ENCODE data around the gene EEFSEC. TPM values are rescaled to one million over a fixed set of nuclear protein-coding genes. Genes with fewer than 3 reads are reported as not detected.

Gene EEFSEC
- total RNA-seq, 1 donor from 2014 or later, result 24.6 TPM

- H3K4me1 ChIP-seq, result no peaks in the 10 kb centered on the region
- TF ChIP-seq POLR2A (IDR thresholded peaks at IDR 0.05) (no peak), POLR2AphosphoS5 (IDR thresholded peaks at IDR 0.05; ENCODE audit: insufficient read depth in 1 of 2, low read depth in 1 of 2) (no peak)
- TF ChIP-seq, protein P1, sequence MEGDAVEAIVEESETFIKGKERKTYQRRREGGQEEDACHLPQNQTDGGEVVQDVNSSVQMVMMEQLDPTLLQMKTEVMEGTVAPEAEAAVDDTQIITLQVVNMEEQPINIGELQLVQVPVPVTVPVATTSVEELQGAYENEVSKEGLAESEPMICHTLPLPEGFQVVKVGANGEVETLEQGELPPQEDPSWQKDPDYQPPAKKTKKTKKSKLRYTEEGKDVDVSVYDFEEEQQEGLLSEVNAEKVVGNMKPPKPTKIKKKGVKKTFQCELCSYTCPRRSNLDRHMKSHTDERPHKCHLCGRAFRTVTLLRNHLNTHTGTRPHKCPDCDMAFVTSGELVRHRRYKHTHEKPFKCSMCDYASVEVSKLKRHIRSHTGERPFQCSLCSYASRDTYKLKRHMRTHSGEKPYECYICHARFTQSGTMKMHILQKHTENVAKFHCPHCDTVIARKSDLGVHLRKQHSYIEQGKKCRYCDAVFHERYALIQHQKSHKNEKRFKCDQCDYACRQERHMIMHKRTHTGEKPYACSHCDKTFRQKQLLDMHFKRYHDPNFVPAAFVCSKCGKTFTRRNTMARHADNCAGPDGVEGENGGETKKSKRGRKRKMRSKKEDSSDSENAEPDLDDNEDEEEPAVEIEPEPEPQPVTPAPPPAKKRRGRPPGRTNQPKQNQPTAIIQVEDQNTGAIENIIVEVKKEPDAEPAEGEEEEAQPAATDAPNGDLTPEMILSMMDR (IDR thresholded peaks at IDR 0.05), result no peak
These were observed 294.3 kb downstream of the EEFSEC start for GRCh38 chr3:128447561-128448013.

GRCh38 chr3:128448491-128448890 lies 295.2 kb downstream of the EEFSEC start:
- Histone ChIP-seq H3K27ac (no peak overlapping the region), H3K4me1 (no peaks in the 10 kb centered on the region), H3K9me3 (no peaks in the 10 kb centered on the region), H3K36me3 (no peaks in the 10 kb centered on the region), H3K4me3 (no peak overlapping the region), H3K27me3 (no peaks in the 10 kb centered on the region)
- TF ChIP-seq POLR2AphosphoS5 (IDR thresholded peaks at IDR 0.05; ENCODE audit: insufficient read depth in 1 of 2, low read depth in 1 of 2), result no peak
- no peak for TF ChIP-seq POLR2A (IDR thresholded peaks at IDR 0.05)
- TF ChIP-seq, protein P1 (IDR thresholded peaks at IDR 0.05), result no peak
- DNase-seq (ENCODE audit: extremely low spot score in 2 of 2), result no peak
- intact Hi-C loops (cut with DNase I), result no loop called here

More at GRCh38 chr3:128447561-128448013, 294.3 kb downstream of the EEFSEC start:
- DNase-seq (ENCODE audit: extremely low spot score in 2 of 2), result no peak
- intact Hi-C loops (cut with DNase I), result no loop called here
- no peak overlapping the region for H3K4me3 ChIP-seq
- no peaks in the 10 kb centered on the region for H3K27me3 ChIP-seq
- no peaks in the 10 kb centered on the region for H3K9me3 ChIP-seq
- H3K36me3 ChIP-seq, result no peaks in the 10 kb centered on the region
- no peak overlapping the region for H3K27ac ChIP-seq

GRCh38 chr3:128449111-128449638 lies 295.9 kb downstream of the EEFSEC start:
- DNase-seq (ENCODE audit: extremely low spot score in 2 of 2), result no peak
- intact Hi-C loops (cut with DNase I), result no loop called here
- no peaks in the 10 kb centered on the region for H3K9me3 ChIP-seq
- no peaks in the 10 kb centered on the region for H3K27me3 ChIP-seq
- no peaks in the 10 kb centered on the region for H3K36me3 ChIP-seq
- TF ChIP-seq POLR2A (IDR thresholded peaks at IDR 0.05) (no peak), POLR2AphosphoS5 (IDR thresholded peaks at IDR 0.05; ENCODE audit: insufficient read depth in 1 of 2, low read depth in 1 of 2) (no peak)
- TF ChIP-seq, protein P1 (IDR thresholded peaks at IDR 0.05), result no peak
- H3K4me3 ChIP-seq, result no peak overlapping the region
- H3K4me1 ChIP-seq, result no peaks in the 10 kb centered on the region
- H3K27ac ChIP-seq, result no peak overlapping the region

GRCh38 chr3:128452120-128452519 lies 298.8 kb downstream of the EEFSEC start:
- Histone ChIP-seq H3K4me1 (no peaks in the 10 kb centered on the region), H3K4me3 (no peak overlapping the region), H3K27ac (no peak overlapping the region), H3K36me3 (no peaks in the 10 kb centered on the region), H3K27me3 (no peaks in the 10 kb centered on the region), H3K9me3 (no peaks in the 10 kb centered on the region)
- no peak for TF ChIP-seq POLR2A (IDR thresholded peaks at IDR 0.05)
- TF ChIP-seq POLR2AphosphoS5 (IDR thresholded peaks at IDR 0.05; ENCODE audit: insufficient read depth in 1 of 2, low read depth in 1 of 2), result no peak
- TF ChIP-seq, protein P1 (IDR thresholded peaks at IDR 0.05), result no peak
- intact Hi-C loops (cut with DNase I), result no loop called here
- no peak for DNase-seq (ENCODE audit: extremely low spot score in 2 of 2)

GRCh38 chr3:128452678-128453275 lies 299.5 kb downstream of the EEFSEC start:
- H3K27ac ChIP-seq, result no peak overlapping the region
- H3K27me3 ChIP-seq, result no peaks in the 10 kb centered on the region
- DNase-seq (ENCODE audit: extremely low spot score in 2 of 2), result no peak
- no peak for TF ChIP-seq POLR2A (IDR thresholded peaks at IDR 0.05)
- no peak for TF ChIP-seq POLR2AphosphoS5 (IDR thresholded peaks at IDR 0.05; ENCODE audit: insufficient read depth in 1 of 2, low read depth in 1 of 2)
- H3K4me3 ChIP-seq, result no peak overlapping the region
- no peaks in the 10 kb centered on the region for H3K36me3 ChIP-seq
- intact Hi-C loops (cut with DNase I), result no loop called here
- H3K9me3 ChIP-seq, result no peaks in the 10 kb centered on the region
- H3K4me1 ChIP-seq, result no peaks in the 10 kb centered on the region
